Activated naive CD4-positive, alpha-beta T cell treated with anti-CD3 and anti-CD28 coated beads, Interleukin-2, amount 50 U/mL, for 24 hours (primary cell): ENCODE data around the gene ZNF320.
"Not testable (repeated sequence)": the region's sequence is repeated elsewhere in the genome, so short reads cannot be mapped to it uniquely, and the experiment has no call there.

ENCODE experiments used
- H3K27ac Mint-ChIP-seq: one replicate; pipeline ENCODE4 v1.8.0; 2021; ENCODE audit warnings: mild to moderate bottlenecking, mixed read lengths
- H3K27me3 Mint-ChIP-seq: one replicate; pipeline ENCODE4 v1.8.0; 2021; ENCODE audit warnings: mixed read lengths
- H3K36me3 Mint-ChIP-seq: one replicate; pipeline ENCODE4 v1.8.0; 2021; ENCODE audit warnings: mixed read lengths
- H3K4me1 Mint-ChIP-seq: one replicate; pipeline ENCODE4 v1.8.0; 2021; ENCODE audit warnings: mixed read lengths
- H3K4me3 Mint-ChIP-seq: one replicate; pipeline ENCODE4 v1.8.0; 2021; ENCODE audit warnings: mild to moderate bottlenecking, mixed read lengths
- H3K9me3 Mint-ChIP-seq: one replicate; pipeline ENCODE4 v1.8.0; 2021; ENCODE audit warnings: mixed read lengths

The ZNF320 gene

DNA sequence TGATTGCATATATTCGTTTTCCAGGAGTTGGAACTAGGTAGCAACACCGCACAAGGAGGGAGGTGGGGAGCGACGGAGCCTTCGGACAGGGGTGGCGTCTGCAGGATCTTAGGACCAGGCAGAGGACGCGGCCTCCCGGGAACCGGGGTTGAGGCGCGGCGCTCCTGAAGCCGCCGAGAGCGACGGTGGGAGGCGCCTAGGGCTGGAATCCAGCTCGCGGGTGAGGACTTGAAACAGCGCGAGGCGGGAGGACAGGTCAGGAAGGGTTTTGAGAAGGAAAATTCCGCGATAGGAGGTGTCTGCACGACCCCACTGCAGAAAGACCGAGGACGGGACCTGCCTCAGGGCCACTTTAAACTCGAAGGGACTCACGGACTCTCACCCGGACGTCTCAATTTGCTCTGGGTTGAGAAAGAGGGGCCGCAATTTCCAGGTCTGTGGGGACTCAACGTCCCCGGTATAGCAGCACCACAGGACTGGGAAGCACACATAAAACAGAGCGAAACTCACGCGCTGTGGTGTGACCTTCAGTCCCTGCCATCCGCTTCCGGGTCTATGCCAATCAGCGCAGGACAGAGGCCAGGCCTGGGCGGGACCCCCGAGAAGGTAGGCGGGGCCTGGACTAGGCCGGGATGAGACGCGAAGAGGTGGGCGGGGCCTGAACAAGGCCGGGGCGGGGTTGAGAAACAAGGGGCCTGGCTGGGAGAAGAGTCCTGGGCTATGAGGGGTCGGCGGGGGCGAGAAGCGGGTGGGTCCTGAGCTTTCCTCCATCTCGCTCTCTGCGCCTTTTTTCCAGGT is at the start of gene ZNF320:
TSS of gene ZNF320 (minus strand) at position 498 of the 798 bp plus-strand sequence. CDS start 7,380 bp downstream, outside the sequence.
- H3K27me3 Mint-ChIP-seq, result no peaks in the 10 kb centered on the region
- peak within 1 kb of the TSS; percentile 89 for H3K4me3 Mint-ChIP-seq

DNA sequence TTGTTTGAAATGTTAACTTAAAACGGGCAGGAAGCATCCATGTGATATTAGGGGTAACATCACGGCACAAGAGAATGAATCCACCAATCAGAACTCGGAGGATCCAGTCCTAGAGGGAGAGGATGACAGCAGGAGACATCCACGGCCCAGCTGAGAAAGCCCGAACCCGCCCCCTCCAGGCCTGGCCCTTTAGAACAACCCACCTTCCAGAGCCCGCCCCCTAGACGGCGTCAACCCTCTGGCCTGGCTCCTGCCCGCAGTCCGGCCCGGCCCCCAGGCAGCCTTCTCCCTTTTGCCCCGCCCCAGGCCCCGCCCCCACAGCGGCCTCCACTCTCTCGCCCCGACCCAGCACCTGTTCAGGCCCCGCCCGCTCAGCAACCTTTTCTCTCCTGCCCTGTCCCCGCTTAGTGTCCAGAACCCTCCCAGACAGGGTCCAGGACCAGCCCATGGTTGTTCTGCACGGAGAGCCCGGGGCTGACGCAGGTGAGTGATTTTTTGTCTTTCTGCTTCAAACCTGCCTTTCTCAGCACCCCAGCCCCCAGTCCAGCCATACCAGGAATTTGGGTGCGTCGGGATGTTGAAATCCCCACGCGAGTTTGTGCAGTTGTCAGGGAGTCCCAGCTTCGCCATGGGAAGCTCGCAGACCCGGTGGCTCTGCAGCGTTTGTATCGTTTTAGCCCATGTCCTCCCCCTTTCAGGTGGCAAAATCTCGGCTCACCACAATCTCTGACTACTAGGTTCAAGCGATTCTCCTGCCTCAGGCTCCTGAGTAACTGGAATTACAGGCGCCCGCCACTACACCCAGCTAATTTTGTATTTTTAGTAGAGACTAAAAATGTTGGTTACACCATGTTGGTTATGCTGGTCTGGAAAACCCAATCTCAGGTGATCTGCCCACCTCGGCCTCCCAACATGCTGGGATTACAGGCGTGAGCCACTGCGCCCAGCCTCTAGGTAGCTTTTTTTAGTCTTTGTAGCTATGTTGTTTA is 49.2 kb upstream of the ZNF320 start:
- H3K9me3 Mint-ChIP-seq, result peaks cover 23% of the 10 kb centered on the region
- peaks cover 3% of the 10 kb centered on the region for H3K27me3 Mint-ChIP-seq
- no peak overlapping the region for H3K4me3 Mint-ChIP-seq
- H3K4me1 Mint-ChIP-seq, result peaks cover 7% of the 10 kb centered on the region
- peaks cover 39% of the 10 kb centered on the region for H3K36me3 Mint-ChIP-seq
- H3K27ac Mint-ChIP-seq, result no peak overlapping the region

More for the DNA sequence above, at the start of gene ZNF320:
- Mint-ChIP-seq H3K36me3 (peaks cover 32% of the 10 kb centered on the region), H3K9me3 (peaks cover 15% of the 10 kb centered on the region), H3K4me1 (peaks cover 20% of the 10 kb centered on the region), H3K27ac (peak within 1 kb of the TSS; percentile 80)

DNA sequence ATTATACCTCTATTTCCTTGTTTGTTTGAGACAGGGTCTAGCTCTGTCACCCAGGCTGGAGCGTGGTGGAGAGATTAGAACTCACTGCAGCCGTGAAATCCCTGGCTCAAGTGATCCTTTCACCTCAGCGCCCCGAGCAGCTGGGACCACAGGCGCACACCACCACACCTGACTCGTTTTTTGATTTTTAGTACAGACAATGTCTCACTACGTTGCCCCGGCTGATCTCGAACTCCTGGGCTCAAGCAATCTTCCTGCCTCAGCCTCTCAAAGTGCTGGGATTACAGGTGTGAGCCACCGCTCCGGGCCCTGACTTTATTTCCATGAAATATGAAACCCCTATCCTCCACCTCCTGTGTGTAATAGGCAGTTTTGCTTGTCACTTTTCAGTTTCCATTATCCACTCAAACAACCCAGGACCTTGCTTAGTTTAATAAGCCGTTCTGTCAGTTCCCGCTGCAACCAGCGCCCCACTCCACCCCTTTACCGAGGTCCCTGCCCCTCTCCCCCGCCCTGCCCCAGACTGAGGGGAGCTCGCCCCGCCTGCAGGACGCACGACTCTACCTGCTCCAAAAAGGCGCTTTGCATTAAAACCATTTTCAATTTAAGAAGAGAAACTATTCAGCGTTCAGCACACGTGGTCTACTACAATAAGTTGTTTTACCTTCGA is 48.4 kb upstream of the ZNF320 start:
- Mint-ChIP-seq H3K27ac (no peak overlapping the region), H3K9me3 (peaks cover 29% of the 10 kb centered on the region), H3K4me1 (peaks cover 14% of the 10 kb centered on the region), H3K4me3 (no peak overlapping the region), H3K27me3 (peaks cover 8% of the 10 kb centered on the region), H3K36me3 (peaks cover 35% of the 10 kb centered on the region)

DNA sequence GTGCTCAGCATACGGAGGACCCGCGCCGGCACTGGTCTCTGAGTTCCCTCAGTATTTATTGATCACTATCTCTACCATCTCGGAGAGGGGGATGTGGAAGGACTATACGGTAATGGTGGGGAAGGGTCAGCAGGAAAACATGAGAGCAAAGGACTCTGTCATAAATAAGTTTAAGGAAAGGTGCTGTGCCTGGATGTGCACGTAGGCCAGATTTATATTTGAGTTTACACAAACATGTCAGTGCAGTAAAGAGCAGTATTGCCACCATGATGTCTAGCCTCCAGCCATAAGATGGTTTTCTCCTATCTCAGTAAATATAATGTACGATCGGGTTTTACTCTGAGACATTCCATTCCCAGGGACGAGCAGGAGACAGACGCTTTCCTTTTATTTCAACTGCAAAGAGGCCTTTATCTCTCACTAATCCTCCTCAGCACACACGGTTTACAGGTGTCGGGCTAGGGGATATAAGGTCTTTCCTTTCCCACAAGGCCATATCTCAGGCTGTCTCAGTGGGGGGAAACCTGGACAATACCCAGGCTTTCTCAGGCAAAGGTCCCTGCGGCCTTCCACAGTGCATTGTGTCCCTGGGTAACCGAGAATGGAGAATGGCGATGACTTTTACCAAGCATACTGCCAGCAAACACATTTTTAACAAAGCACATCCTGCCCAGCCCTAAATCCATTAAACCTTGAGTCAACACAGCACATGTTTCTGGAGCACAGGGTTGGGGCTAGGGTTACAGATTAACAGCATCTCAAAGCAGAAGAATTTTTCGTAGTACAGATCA is 47.5 kb upstream of the ZNF320 start:
- Mint-ChIP-seq H3K36me3 (peaks cover 28% of the 10 kb centered on the region), H3K9me3 (peaks cover 20% of the 10 kb centered on the region), H3K4me1 (peaks cover 14% of the 10 kb centered on the region)
- not testable (repeated sequence) for H3K27me3 Mint-ChIP-seq, H3K4me3 Mint-ChIP-seq, H3K27ac Mint-ChIP-seq

DNA sequence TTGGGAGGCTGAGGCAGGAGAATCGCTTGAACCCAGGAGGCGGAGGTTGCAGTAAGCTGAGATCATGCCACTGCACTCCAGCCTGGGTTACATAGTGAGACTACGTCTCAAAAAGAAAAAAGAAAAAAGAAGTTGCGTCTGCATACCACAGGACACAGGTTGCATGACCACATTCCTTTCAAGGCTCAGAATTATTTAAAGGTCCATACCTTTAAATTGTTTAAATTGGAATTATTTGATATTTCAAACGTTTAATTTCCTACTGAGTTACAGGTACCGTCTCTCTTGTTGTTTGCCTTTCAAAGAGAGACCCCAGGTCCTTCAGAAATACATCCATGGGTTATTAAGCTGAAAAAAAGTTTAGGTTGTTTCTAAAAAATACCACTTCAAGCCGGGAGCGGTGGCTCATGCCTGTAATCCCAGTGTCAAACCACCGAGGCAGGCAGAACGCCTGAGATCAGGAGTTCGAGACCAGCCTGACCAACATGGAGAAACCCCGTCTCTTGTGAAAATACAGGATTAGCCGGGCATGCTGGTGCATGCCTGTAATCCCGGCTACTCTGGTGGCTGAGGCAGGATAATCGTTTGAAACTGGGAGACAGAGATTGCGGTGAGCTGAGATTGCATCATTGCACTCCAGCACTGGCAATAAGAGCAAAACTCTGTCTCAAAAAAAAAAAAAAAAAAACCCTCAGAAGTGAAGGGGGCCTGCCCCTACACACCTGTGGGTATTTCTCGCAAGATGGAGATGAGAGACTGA is 46.6 kb upstream of the ZNF320 start:
- H3K4me1 Mint-ChIP-seq, result peaks cover 14% of the 10 kb centered on the region
- H3K9me3 Mint-ChIP-seq, result peaks cover 19% of the 10 kb centered on the region
- peaks cover 22% of the 10 kb centered on the region for H3K36me3 Mint-ChIP-seq
- no peak overlapping the region for H3K4me3 Mint-ChIP-seq
- H3K27me3 Mint-ChIP-seq, result peaks cover 8% of the 10 kb centered on the region
- H3K27ac Mint-ChIP-seq, result no peak overlapping the region

DNA sequence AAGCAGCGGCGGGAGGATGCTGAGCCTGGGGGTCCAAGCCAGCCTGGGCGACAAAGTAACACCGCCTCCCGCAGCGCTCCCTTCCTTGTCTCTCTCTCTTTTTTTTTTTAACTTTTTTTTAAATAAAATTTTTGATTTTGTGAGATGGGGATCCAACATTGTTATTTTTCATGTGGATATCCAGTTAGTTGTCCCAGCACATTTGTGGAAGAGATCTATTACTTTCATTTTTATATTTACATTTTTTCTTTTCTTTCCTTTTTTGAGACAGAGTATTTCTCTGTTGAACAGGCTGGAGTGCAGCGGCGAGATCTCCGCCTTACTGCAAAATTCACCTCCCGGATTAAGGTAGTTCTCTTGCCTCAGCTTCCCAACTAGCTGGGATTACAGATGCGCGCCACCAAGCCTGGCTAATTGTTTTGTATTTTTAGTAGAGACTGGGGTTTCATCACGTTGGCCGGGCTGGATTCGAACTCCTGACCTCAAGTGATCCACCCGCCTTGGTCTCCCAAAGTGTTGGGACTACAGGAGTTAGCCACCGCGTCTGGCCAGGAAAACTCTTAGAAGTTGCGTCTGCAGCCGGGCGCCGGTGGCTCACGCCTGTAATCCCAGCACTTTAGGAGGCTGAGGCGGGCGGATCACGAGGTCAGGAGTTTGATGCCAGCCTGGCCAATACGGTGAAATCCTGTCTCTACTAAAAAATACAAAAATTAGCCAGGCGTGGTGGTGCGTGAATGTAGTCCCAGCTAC is 45.9 kb upstream of the ZNF320 start:
- H3K36me3 Mint-ChIP-seq, result peaks cover 27% of the 10 kb centered on the region
- H3K4me1 Mint-ChIP-seq, result peaks cover 19% of the 10 kb centered on the region
- H3K9me3 Mint-ChIP-seq, result peaks cover 19% of the 10 kb centered on the region
- H3K4me3 Mint-ChIP-seq, result peak overlapping the region; percentile 93
- H3K27me3 Mint-ChIP-seq, result peaks cover 8% of the 10 kb centered on the region
- no peak overlapping the region for H3K27ac Mint-ChIP-seq

DNA sequence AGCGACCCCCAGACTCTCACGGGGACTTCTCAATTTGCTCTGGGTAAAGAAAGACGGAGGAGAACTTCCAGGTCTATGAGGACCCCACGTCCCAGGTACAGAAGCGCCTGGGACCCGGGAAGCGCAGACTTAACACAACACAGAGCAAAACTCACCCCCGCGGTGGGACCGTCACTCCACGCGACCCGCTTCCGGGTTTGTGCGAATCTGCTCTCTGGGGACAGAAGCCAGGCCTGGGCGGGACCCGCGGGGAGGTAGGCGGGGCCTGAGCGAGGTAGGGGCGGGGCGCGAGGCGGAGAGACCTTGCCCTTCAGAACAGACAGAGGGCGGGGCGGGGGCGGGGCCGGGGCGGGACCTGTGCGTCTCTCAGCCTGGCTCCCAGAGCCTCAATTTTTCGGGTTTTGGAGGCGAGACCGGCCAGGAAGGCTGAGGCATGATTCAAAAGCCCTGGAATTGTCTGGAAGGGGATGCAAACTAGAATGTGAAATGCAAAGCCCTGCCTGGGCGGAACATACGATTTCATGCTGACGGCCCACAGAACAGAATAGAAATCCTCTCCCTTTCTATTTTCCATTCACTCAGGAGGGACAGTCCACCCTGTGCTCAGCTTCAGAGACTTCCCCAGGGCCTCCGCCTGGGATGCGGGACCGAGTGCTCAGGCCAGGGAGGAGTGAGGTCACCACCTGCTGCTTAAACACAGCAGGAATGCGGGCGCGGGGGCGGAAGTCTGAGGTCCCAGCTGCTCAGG is 45.1 kb upstream of the ZNF320 start:
- Mint-ChIP-seq H3K9me3 (peaks cover 19% of the 10 kb centered on the region), H3K4me1 (peaks cover 19% of the 10 kb centered on the region), H3K27ac (peak overlapping the region; percentile 71), H3K36me3 (peaks cover 26% of the 10 kb centered on the region), H3K27me3 (peaks cover 8% of the 10 kb centered on the region), H3K4me3 (peak overlapping the region; percentile 93)

DNA sequence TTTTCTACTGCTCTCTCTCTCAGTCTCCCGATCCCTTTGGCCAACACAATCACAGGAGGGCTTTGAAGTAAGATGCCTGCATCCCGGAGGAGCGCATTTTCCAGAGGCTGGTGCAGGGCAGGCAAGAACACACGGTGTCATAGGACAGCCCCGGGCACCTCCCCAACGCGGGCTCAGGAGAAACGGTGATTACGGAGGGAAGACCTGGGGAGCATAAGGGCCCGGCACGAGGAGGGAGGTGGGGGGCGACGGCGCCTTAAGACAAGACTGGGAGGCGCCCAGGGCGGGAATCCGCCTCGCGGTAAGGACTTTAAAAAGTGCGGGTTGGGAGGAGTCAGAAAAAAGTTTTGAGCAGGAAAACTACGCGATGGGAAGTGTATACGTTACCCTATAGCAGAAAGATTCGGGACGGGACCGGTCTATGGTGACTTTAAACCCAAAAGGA is 44.5 kb upstream of the ZNF320 start:
- H3K4me1 Mint-ChIP-seq, result peaks cover 19% of the 10 kb centered on the region
- peak overlapping the region; percentile 93 for H3K4me3 Mint-ChIP-seq
- peaks cover 19% of the 10 kb centered on the region for H3K9me3 Mint-ChIP-seq
- H3K36me3 Mint-ChIP-seq, result peaks cover 29% of the 10 kb centered on the region
- H3K27me3 Mint-ChIP-seq, result peaks cover 8% of the 10 kb centered on the region
- peak overlapping the region; percentile 71 for H3K27ac Mint-ChIP-seq

DNA sequence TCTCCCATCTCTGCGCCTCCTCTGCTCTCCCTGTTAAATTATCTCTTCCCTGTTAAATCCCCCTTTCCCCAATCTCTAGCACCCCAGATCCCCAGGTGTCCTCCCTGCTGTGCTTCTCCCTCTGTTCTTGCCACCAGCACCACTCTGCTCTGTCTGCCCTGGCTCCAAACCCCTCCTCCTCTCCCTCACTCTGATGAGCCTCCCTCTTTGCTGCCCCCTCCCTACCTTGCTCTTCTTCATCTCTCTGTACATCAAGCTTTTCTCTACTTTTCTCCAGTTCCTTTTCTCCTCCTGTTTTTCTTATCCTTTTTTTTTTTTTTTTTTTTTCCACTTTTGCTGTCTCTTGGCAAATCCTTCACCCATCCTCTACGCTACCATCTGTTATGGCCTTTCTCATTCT is 44.1 kb upstream of the ZNF320 start:
- Mint-ChIP-seq H3K27ac (peak overlapping the region; percentile 71), H3K4me1 (peaks cover 19% of the 10 kb centered on the region), H3K4me3 (peak overlapping the region; percentile 93), H3K36me3 (peaks cover 33% of the 10 kb centered on the region), H3K9me3 (peaks cover 19% of the 10 kb centered on the region)
- not testable (repeated sequence) for H3K27me3 Mint-ChIP-seq

DNA sequence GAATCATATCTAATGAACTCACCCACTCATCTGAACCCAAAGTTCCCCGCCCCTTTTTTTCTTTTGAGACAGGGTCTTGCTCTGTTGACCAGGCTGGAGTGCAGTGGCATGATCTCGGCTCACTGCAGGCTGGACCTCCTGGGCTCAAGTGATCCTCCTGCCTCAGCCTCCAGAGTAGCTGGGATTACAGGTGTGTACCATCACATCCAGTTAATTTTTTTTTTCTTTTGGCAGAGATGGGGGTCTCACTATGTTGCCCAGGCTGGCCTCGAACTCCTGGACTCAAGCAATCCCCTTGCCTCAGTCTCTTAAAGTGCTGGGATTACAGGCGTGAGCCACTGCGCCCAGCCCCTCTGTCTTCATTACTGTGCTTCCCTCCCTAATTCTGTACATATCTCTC is 43.5 kb upstream of the ZNF320 start:
- Mint-ChIP-seq H3K9me3 (peaks cover 19% of the 10 kb centered on the region), H3K4me1 (peaks cover 19% of the 10 kb centered on the region), H3K4me3 (peak overlapping the region; percentile 93), H3K36me3 (peaks cover 35% of the 10 kb centered on the region), H3K27ac (peak overlapping the region; percentile 57)
- H3K27me3 Mint-ChIP-seq, result not testable (repeated sequence)

DNA sequence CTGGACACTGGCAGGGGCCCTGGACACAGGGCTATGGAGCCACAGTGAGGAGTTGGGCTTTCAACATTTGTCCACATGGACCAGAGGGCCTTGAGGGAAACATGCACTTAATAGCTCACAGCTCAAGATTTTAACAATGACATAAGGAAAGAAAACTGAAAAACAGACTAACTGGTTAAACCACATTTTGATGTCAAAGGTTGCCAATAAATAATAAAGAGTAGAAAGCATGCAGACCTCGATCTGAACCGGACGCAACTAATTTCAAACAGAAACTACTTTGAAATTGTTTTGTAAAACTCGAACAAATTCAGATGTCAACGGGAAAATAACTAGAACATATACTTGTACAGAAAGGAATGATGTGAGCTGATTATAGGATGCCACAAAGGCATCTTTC is 41.3 kb upstream of the ZNF320 start:
- Mint-ChIP-seq H3K27ac (no peak overlapping the region), H3K9me3 (peaks cover 11% of the 10 kb centered on the region), H3K36me3 (peaks cover 30% of the 10 kb centered on the region), H3K4me1 (peaks cover 19% of the 10 kb centered on the region), H3K4me3 (no peak overlapping the region), H3K27me3 (peaks cover 8% of the 10 kb centered on the region)

DNA sequence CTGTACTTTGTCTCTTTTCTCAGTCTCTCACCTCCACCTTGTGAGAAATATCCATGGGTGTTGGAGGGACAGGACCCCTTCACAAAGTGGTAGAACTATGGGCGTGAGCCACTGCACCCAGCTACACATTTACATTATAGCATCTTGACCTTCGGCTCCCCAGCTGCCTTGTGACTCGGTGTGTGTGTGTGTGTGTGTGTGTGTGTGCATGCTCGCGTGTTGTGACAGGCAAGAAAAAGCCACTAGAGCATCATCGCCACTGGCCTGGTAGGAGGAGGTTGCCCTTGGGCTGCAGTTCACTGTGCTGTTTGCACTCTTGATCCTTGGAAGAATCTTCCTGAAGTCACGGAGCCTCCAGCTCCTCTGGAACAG is 39.5 kb upstream of the ZNF320 start:
- no peak overlapping the region for H3K27ac Mint-ChIP-seq
- H3K4me1 Mint-ChIP-seq, result peaks cover 16% of the 10 kb centered on the region
- peaks cover 18% of the 10 kb centered on the region for H3K9me3 Mint-ChIP-seq
- H3K27me3 Mint-ChIP-seq, result peaks cover 6% of the 10 kb centered on the region
- H3K4me3 Mint-ChIP-seq, result no peak overlapping the region
- peaks cover 37% of the 10 kb centered on the region for H3K36me3 Mint-ChIP-seq
